SK-N-SH (cell line): ENCODE results near the gene SELE. TPM values are rescaled to one million over a fixed set of nuclear protein-coding genes. Genes with fewer than 3 reads are reported as not detected.

Experiments used
- CTCF ChIA-PET: fragments of 300-600, 350-600 bp; formaldehyde crosslinking; extraction: SDS; loops from one replicate; lab custom pipeline; 2021; lab: Yijun Ruan, JAX
- POLR2A ChIA-PET: fragments of 350-600 bp; sonication (Branson Sonifier 250); formaldehyde crosslinking; extraction: SDS; loops from one replicate; lab custom pipeline; 2020; ENCODE audit warnings: antibody characterized with exemption, inconsistent platforms; lab: Yijun Ruan, JAX
- DNase-seq: peaks from one replicate; pipeline ENCODE4 v3.0.0; 2012
- H2AFZ ChIP-seq: fragments of 200-600 bp; sonication (generic); 2 replicates; pipeline ENCODE4 v1.8.1; 2016; ENCODE audit warnings: antibody characterized with exemption, mild to moderate bottlenecking, low read depth
- H3F3A ChIP-seq: fragments of 200-600 bp; sonication (generic); replicated peaks from 2 replicates; pipeline ENCODE3; 2016; ENCODE audit warnings: antibody characterized with exemption, mild to moderate bottlenecking; ENCODE audit not compliant: insufficient read depth
- H3K27ac ChIP-seq, 2 experiments: fragments of 200-500 bp in 1 of 2; fragments of 200-600 bp in 1 of 2; sonication (Bioruptor generic) in 1 of 2; sonication (generic), shearing (Covaris generic) in 1 of 2; 2 replicates each; pipeline versions ENCODE4 v1.5.1 to v1.6.1; 2014 to 2016; ENCODE audit warnings: low read depth in 2 of 2, inconsistent platforms in 1 of 2, low read length in 1 of 2, mild to moderate bottlenecking in 1 of 2, mixed read lengths in 1 of 2
- H3K27me3 ChIP-seq: fragments of 200-600 bp; sonication (generic), shearing (Covaris generic); 2 replicates; pipeline ENCODE4 v1.6.1; 2016; ENCODE audit warnings: mixed run types; ENCODE audit not compliant: insufficient read depth
- H3K36me3 ChIP-seq, 2 experiments: fragments of 200-500 bp in 1 of 2; fragments of 200-600 bp in 1 of 2; sonication (Bioruptor generic) in 1 of 2; sonication (generic) in 1 of 2; replicated peaks in 1 of 2; 2 replicates each; pipeline versions ENCODE3 to v1.5.1; 2014 to 2016; ENCODE audit warnings: low read length in 1 of 2, mild to moderate bottlenecking in 1 of 2; ENCODE audit not compliant: insufficient read depth in 2 of 2, control insufficient read depth in 1 of 2
- H3K4me1 ChIP-seq, 2 experiments: fragments of 200-500 bp in 1 of 2; fragments of 200-600 bp in 1 of 2; sonication (Bioruptor generic) in 1 of 2; sonication (generic), shearing (Covaris generic) in 1 of 2; 2 replicates each; pipeline versions ENCODE4 v1.5.1 to v1.6.1; 2014 to 2016; ENCODE audit warnings: low read depth in 1 of 2, low read length in 1 of 2, mixed run types in 1 of 2; ENCODE audit not compliant: insufficient read depth in 2 of 2, control insufficient read depth in 1 of 2
- H3K4me2 ChIP-seq: fragments of 200-600 bp; sonication (generic), shearing (Covaris generic); 2 replicates; pipeline ENCODE4 v1.6.1; 2017; ENCODE audit warnings: mixed run types
- H3K4me3 ChIP-seq, 2 experiments: fragments of 200-500 bp in 1 of 2; fragments of 200-600 bp in 1 of 2; sonication (Bioruptor generic) in 1 of 2; sonication (generic), shearing (Covaris generic) in 1 of 2; 2 replicates each; pipeline versions ENCODE4 v1.5.1 to v1.8.1; 2014 to 2016; ENCODE audit warnings: low read depth in 2 of 2, inconsistent platforms in 1 of 2, low read length in 1 of 2, mild to moderate bottlenecking in 1 of 2, mixed read lengths in 1 of 2, moderate library complexity in 1 of 2
- H3K79me2 ChIP-seq: fragments of 200-600 bp; sonication (generic); 2 replicates; pipeline ENCODE4 v1.8.1; 2017; ENCODE audit warnings: mild to moderate bottlenecking; ENCODE audit not compliant: insufficient read depth
- H3K9ac ChIP-seq: fragments of 200-600 bp; sonication (generic); 2 replicates; pipeline ENCODE4 v1.6.1; 2017; ENCODE audit warnings: mixed run types
- H3K9me2 ChIP-seq: fragments of 200-600 bp; sonication (generic); 2 replicates; pipeline ENCODE4 v1.6.1; 2017; ENCODE audit warnings: mixed run types
- H3K9me3 ChIP-seq: fragments of 200-600 bp; sonication (generic); 2 replicates; pipeline ENCODE4 v1.6.1; 2017; ENCODE audit warnings: mixed run types, mild to moderate bottlenecking, moderate library complexity
- H4K20me1 ChIP-seq: fragments of 200-600 bp; sonication (generic); 2 replicates; pipeline ENCODE4 v1.6.1; 2017; ENCODE audit warnings: mild to moderate bottlenecking, mixed run types; ENCODE audit not compliant: insufficient read depth
- CHD2 ChIP-seq: fragments of 150-350 bp; IDR thresholded peaks from 2 replicates; pipeline ENCODE4 v1.6.1; 2018; ENCODE audit warnings: low read length; ENCODE audit not compliant: partially characterized antibody
- EP300 ChIP-seq, 2 experiments: IDR thresholded peaks; 2 replicates each; pipeline versions ENCODE4 v1.4.0 to v1.6.1; 2012; ENCODE audit warnings: borderline replicate concordance in 1 of 2, low read depth in 1 of 2, low read length in 1 of 2
- FOSL2 ChIP-seq: IDR thresholded peaks from 2 replicates; pipeline ENCODE4 v1.4.0; 2012; ENCODE audit warnings: low read depth, mild to moderate bottlenecking, moderate library complexity, borderline replicate concordance
- JUND ChIP-seq: IDR thresholded peaks from 2 replicates; pipeline ENCODE4 v1.4.0; 2012
- MXI1 ChIP-seq: IDR thresholded peaks from 2 replicates; pipeline ENCODE4 v1.6.1; 2012; ENCODE audit warnings: mild to moderate bottlenecking, low read depth, low read length, improper control_type of control experiment
- NFIC ChIP-seq: IDR thresholded peaks from 2 replicates; pipeline ENCODE4 v1.4.0; 2012; ENCODE audit warnings: borderline replicate concordance
- RXRA ChIP-seq: IDR thresholded peaks from 2 replicates; pipeline ENCODE4 v1.4.0; 2012; ENCODE audit warnings: low read depth, mild to moderate bottlenecking, borderline replicate concordance
- SIN3A ChIP-seq: IDR thresholded peaks from 2 replicates; pipeline ENCODE4 v1.6.1; 2012; ENCODE audit warnings: low read depth, mild to moderate bottlenecking, low read length, moderate library complexity, borderline replicate concordance
- TAF1 ChIP-seq: IDR thresholded peaks from 2 replicates; pipeline ENCODE4 v1.6.1; 2012; ENCODE audit warnings: low read depth, mild to moderate bottlenecking, low read length, moderate library complexity, borderline replicate concordance
- TCF12 ChIP-seq: IDR thresholded peaks from 2 replicates; pipeline ENCODE4 v1.4.0; 2012
- WGBS: methylation state at CpG from one replicate; pipeline ENCODE4 v1.1.6; 2017; ENCODE audit warnings: low lambda C conversion rate; 5-methylcytosine and 5-hydroxymethylcytosine counted together
- polyA plus RNA-seq, 3 experiments: library from polyadenylated mRNA; depleted of rRNA; stranded (reverse); fragments of >200 nt; gene quantifications; 2 replicates each; pipeline ENCODE4 v1.2.3, GENCODE V29; 2012
- TF ChIP-seq, protein P1 (sequence below): IDR thresholded peaks from 2 replicates; pipeline ENCODE4; 2012
- TF ChIP-seq, protein P2 (sequence below): fragments of 150-350 bp; IDR thresholded peaks from 2 replicates; pipeline ENCODE4 v1.6.1; 2016; ENCODE audit warnings: mild to moderate bottlenecking, low read depth, low read length
- TF ChIP-seq, protein P3 (sequence below): IDR thresholded peaks from 2 replicates; pipeline ENCODE4 v1.4.0; 2012; ENCODE audit warnings: low read depth, borderline replicate concordance

The SELE gene
- polyA plus RNA-seq, 1 of the 3 experiments (the other 2 are of a cell fraction), result 0.02 TPM

DNA sequence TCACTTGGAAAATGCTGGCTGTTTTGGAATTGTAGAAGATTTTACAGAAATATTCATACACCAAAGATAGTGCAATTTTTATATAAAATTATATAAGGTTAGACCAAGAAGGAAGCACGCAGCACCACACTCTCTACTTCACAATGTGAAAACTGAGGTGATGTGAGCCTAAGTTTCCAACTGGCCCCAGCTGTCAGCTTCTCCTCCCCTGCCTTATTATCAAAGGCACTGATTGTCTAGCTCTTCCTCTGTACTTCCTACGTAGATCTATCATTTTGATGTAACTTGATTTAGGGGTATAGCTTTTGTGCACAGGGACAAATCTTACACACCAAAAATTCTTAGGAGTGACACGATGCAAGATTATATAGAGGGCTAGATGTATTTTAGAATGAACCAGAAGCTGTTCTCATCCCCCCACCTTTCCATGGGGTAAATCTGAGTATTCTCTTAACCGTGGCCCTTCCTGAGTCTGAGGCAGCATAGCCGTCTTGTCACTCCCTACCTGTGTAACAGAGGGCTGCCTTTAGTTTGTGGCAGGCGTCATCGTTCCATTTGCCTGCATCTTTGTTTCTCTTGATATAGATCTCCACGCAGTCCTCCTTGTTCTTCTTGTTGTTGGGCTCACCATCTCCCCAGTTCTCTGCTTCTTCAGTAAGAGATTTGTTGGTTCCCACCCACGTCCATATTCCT lies 25.8 kb downstream of the SELE start (continued):
- TF ChIP-seq CHD2 (no peak), JUND (no peak)
- TF ChIP-seq, all 33 proteins: peak for 0

DNA sequence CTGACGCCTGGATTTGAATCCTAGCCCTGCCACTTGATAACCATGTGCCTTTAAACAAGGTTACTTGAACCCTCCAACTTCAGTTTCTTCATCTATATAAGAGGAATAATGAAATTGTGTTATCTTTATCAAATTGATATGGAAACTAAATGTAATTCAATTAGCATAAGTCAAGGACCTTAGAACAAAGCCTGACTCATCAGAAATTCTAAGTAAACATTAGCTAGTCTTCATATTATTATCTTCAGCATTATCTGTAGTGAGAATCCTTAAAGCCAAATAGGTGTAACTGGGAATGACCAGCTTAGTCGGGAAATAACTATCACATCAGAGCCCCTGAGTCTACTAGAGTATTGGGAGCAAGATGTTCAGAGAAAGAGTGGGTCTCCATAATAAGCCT lies 29.1 kb downstream of the SELE start:
- no peaks in the 10 kb centered on the region for H3K27me3 ChIP-seq
- H2AFZ ChIP-seq, result no peak overlapping the region
- H3K9ac ChIP-seq, result no peak overlapping the region
- no peaks in the 10 kb centered on the region for H3F3A ChIP-seq
- no peak overlapping the region for H3K4me3 ChIP-seq
- H3K9me2 ChIP-seq, result no peaks in the 10 kb centered on the region
- no peaks in the 10 kb centered on the region for H3K9me3 ChIP-seq
- no peak for TF ChIP-seq MXI1
- TF ChIP-seq NFIC, result no peak
- TF ChIP-seq, protein P1, sequence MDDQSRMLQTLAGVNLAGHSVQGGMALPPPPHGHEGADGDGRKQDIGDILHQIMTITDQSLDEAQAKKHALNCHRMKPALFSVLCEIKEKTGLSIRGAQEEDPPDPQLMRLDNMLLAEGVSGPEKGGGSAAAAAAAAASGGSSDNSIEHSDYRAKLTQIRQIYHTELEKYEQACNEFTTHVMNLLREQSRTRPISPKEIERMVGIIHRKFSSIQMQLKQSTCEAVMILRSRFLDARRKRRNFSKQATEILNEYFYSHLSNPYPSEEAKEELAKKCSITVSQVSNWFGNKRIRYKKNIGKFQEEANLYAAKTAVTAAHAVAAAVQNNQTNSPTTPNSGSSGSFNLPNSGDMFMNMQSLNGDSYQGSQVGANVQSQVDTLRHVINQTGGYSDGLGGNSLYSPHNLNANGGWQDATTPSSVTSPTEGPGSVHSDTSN, result no peak
- no peak for TF ChIP-seq FOSL2
- no peak for TF ChIP-seq EP300 (IDR thresholded peaks at IDR 0.05; ENCODE audit: borderline replicate concordance in 1 of 2, low read depth in 1 of 2, low read length in 1 of 2)
- TF ChIP-seq TCF12, result no peak
- TF ChIP-seq, protein P2, sequence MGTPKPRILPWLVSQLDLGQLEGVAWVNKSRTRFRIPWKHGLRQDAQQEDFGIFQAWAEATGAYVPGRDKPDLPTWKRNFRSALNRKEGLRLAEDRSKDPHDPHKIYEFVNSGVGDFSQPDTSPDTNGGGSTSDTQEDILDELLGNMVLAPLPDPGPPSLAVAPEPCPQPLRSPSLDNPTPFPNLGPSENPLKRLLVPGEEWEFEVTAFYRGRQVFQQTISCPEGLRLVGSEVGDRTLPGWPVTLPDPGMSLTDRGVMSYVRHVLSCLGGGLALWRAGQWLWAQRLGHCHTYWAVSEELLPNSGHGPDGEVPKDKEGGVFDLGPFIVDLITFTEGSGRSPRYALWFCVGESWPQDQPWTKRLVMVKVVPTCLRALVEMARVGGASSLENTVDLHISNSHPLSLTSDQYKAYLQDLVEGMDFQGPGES, result no peak
- TF ChIP-seq, protein P3, sequence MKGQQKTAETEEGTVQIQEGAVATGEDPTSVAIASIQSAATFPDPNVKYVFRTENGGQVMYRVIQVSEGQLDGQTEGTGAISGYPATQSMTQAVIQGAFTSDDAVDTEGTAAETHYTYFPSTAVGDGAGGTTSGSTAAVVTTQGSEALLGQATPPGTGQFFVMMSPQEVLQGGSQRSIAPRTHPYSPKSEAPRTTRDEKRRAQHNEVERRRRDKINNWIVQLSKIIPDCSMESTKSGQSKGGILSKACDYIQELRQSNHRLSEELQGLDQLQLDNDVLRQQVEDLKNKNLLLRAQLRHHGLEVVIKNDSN, result no peak
- TF ChIP-seq TAF1, result no peak
- TF ChIP-seq RXRA, result no peak
- no peak for TF ChIP-seq SIN3A
- H3K27ac ChIP-seq, result no peak overlapping the region
- ChIA-PET CTCF (interaction anchor here (1.5 kb wide), 1 partner anchor 119 kb away, joined by 4 read pairs; the partner anchor contains the start of gene F5), POLR2A (no interaction called here)
- H3K36me3 ChIP-seq, result no peaks in the 10 kb centered on the region
- H3K4me2 ChIP-seq, result no peak overlapping the region
- H3K4me1 ChIP-seq, result no peaks in the 10 kb centered on the region
- H4K20me1 ChIP-seq, result no peaks in the 10 kb centered on the region
- 12% methylated on average over 2 of the region's 2 CpGs for WGBS
- no peaks in the 10 kb centered on the region for H3K79me2 ChIP-seq
- no peak for DNase-seq
